ENCODE measurements around the gene NKAPL.

NKAPL gene

DNA sequence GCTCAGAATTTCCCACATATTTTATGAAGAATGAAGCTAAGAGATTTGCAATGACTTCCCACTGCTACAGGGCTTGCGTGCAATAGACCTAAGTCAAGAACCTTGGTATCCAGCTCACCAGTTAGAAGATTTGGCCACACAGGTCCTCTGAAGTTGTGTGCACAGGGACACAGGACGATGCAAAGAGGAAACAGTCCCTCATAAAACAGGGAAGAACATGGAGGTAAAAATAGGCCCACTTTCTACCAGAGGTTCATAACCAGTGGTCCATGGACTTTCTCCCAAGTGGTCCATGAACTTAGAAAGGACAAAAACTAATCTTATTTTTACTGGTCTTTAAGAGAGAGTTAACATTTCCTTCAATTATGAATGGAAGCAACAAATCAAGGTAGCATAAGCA is 8.3 kb upstream of the NKAPL start:
- TF ChIP-seq, protein P1, sequence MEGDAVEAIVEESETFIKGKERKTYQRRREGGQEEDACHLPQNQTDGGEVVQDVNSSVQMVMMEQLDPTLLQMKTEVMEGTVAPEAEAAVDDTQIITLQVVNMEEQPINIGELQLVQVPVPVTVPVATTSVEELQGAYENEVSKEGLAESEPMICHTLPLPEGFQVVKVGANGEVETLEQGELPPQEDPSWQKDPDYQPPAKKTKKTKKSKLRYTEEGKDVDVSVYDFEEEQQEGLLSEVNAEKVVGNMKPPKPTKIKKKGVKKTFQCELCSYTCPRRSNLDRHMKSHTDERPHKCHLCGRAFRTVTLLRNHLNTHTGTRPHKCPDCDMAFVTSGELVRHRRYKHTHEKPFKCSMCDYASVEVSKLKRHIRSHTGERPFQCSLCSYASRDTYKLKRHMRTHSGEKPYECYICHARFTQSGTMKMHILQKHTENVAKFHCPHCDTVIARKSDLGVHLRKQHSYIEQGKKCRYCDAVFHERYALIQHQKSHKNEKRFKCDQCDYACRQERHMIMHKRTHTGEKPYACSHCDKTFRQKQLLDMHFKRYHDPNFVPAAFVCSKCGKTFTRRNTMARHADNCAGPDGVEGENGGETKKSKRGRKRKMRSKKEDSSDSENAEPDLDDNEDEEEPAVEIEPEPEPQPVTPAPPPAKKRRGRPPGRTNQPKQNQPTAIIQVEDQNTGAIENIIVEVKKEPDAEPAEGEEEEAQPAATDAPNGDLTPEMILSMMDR (IDR thresholded peaks at IDR 0.05; ENCODE audit: borderline replicate concordance, insufficient read depth, low read depth, low read length): no peak
- H3K4me3 ChIP-seq (ENCODE audit: low read depth, low read length): no peak overlapping the region

DNA sequence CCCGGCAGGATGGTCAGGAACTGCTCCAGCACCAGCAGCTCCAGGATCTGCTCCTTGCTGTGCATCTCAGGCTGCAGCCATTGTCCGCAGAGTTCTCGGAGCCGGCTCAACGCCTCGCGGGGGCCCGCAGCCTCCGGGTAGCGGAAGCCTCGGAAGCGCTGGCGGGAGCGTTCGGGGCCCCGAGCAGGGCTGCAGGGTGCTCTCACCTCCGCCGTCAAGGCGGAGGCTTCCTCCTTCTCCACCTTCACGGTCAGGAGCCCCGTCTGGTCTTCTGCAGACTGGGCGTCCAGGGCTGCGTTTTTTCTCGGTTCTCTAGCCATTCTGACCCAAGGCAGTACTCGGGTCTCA is 7.5 kb upstream of the NKAPL start:
- TF ChIP-seq, protein P1 (IDR thresholded peaks at IDR 0.05; ENCODE audit: borderline replicate concordance, insufficient read depth, low read depth, low read length): no peak
- H3K4me3 ChIP-seq (ENCODE audit: low read depth, low read length): peak overlapping the region; percentile 63

DNA sequence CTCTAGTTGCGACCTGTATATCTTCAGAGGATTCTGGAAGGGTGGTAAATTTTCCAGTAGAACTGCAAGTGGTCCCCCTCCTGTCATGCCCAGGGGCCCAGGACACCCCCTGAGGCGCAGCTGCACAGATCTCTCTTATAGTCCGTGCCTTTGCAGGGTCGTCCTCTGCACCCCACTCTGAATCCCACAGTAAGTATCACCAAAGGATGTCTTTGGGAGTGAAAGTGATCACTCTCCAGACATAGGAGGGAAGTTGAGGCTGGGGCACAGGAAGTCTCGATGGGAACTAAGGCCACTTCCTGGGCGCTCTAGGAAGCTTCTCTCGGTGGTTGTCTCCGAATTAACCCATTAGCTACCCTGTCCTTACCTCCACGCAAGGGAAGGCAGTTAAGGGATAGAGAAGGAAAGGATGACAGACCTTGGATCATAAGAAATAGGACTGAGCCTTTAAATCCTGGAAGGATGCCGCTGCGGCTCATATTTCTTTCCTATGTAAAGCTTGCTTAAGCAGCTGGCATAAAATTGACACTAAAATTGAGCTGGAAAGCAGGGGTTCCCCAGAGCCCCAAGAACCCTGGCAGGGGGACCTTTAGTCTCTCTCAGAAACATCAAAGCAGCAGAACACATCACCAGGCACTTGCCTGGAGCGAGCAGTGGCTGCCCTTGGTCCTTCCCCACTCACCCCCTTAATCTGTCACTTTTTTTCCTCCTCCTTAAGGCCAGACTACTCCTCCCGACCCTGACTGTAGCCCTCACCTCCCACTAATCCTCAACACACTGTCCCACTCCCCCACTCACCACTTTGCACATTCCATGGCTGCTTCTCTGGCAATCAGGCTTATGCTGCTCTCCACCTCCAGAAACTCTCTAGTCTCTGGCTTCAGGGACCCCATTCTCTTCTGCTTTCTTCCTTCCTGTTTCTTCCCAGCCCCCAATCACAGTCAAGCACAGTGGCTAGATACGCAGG is 6.8 kb upstream of the NKAPL start, which contains the start of gene ZKSCAN4:
Gene ZKSCAN4, minus strand, starts transcription at position 261 of the 967 bp plus-strand sequence. CDS start 289 bp downstream, outside the sequence.
- peak within 1 kb of the TSS; percentile 63 for H3K4me3 ChIP-seq (ENCODE audit: low read depth, low read length)
- TF ChIP-seq, protein P1 (IDR thresholded peaks at IDR 0.05; ENCODE audit: borderline replicate concordance, insufficient read depth, low read depth, low read length): no peak

DNA sequence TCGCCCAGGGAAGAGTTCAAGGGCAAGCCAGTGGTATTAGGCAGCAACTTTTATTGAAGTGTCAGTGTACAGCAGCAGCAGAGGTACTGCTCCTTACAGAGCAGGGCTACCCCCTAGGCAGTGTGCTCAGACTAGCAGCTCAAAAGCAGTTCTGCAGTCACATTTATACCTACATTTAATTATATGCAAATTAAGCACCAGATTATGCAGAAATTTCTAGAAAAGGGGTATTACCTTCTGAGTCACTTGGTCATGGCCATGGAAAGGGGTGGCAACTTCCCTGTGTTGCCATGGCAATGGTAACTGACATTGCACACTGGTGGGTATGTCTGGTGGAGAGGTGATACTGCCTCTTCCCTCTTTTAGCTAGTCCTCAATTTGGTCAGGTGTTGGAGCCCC is 5.0 kb upstream of the NKAPL start:
- no peak overlapping the region for H3K4me3 ChIP-seq (ENCODE audit: low read depth, low read length)

DNA sequence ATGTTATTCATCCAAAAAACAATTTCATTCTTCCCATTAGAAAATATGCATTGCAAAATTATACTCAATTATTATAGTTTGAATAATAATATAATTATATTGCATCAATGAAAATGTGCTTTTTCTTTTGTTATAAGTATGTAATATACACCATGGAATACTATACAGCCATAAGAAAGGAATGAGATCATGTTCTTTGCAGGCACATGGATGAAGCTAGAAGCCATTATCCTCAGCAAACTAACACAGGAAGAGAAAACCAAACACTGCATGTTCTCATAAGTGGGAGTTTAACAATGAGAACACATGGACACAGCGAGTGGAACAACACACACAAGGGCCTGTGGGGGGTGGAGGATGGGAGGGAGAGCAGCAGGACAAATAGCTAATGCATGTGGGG is 2.1 kb upstream of the NKAPL start:
- TF ChIP-seq, protein P1 (IDR thresholded peaks at IDR 0.05; ENCODE audit: borderline replicate concordance, insufficient read depth, low read depth, low read length): no peak
- H3K4me3 ChIP-seq (ENCODE audit: low read depth, low read length): no peak overlapping the region

More for the DNA sequence above, 5.0 kb upstream of the NKAPL start:
- TF ChIP-seq, protein P1 (IDR thresholded peaks at IDR 0.05; ENCODE audit: borderline replicate concordance, insufficient read depth, low read depth, low read length): no peak

DNA sequence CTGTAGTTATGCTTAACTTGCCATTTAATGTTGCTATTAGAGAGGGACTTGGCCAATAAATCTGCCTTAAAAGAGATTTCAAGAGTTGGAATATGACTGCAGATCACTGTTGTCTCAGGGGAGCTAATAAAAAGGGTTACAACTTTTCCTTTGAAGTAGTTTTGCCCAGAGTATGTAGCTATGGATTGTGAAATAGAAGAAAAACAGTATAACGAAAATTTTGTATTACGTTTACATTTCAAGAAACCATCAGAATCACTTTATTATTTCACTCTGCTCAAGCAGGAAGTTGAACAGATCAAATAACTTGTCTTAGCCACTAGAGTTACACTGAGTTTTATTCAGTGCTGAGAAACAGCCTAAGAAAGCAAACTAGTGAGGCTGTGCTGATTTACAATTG is 4.8 kb downstream of the NKAPL start:
- TF ChIP-seq, protein P1 (IDR thresholded peaks at IDR 0.05; ENCODE audit: borderline replicate concordance, insufficient read depth, low read depth, low read length): no peak
- no peak overlapping the region for H3K4me3 ChIP-seq (ENCODE audit: low read depth, low read length)
